Thyroid gland (tissue), 4 donors: ENCODE data around the gene CMAS.

Source experiments
- POLR2A ChIP-seq, 2 donors: fragments of 450-650 bp; IDR thresholded peaks; one replicate each; pipeline ENCODE4 v1.6.1; 2017; ENCODE audit warnings: antibody characterized with exemption in 2 of 2, mild to moderate bottlenecking in 2 of 2, moderate library complexity in 1 of 2
- TF ChIP-seq, protein P1 (sequence below), 6 experiments: fragments of 200-600 bp in 3 of 6; fragments of 450-650 bp in 3 of 6; sonication (generic) in 3 of 6; IDR thresholded peaks; one replicate each; pipeline ENCODE4 v1.5.1; 2016 to 2019; ENCODE audit warnings: antibody characterized with exemption in 6 of 6, mild to moderate bottlenecking in 2 of 6, inconsistent platforms in 1 of 6, moderate library complexity in 1 of 6

DNA sequence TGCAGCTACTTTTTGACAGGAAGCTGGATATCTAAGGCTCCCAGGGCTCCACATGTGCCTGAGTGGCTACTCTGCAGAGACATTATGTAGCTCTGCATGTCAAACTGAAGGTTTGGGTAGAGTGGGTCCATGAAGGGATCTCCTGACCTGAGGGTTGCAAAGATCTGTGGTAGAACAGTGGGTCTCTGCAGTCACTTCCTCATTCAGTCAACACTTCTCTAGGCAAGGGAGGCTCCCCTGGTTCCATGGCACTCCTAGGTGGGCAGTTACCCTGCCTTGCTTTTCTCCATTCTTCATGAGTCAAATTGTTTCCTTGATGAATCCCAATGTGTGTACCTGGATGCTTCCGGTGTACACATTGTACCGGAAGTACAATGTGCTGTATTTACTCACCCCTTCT is 57.4 kb downstream of the CMAS start:
- TF ChIP-seq, protein P1, sequence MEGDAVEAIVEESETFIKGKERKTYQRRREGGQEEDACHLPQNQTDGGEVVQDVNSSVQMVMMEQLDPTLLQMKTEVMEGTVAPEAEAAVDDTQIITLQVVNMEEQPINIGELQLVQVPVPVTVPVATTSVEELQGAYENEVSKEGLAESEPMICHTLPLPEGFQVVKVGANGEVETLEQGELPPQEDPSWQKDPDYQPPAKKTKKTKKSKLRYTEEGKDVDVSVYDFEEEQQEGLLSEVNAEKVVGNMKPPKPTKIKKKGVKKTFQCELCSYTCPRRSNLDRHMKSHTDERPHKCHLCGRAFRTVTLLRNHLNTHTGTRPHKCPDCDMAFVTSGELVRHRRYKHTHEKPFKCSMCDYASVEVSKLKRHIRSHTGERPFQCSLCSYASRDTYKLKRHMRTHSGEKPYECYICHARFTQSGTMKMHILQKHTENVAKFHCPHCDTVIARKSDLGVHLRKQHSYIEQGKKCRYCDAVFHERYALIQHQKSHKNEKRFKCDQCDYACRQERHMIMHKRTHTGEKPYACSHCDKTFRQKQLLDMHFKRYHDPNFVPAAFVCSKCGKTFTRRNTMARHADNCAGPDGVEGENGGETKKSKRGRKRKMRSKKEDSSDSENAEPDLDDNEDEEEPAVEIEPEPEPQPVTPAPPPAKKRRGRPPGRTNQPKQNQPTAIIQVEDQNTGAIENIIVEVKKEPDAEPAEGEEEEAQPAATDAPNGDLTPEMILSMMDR (IDR thresholded peaks at IDR 0.05) = no peak
- TF ChIP-seq POLR2A (IDR thresholded peaks at IDR 0.05) = no peak
